ENCODE data around the gene CARS1.

Gene CARS1

DNA sequence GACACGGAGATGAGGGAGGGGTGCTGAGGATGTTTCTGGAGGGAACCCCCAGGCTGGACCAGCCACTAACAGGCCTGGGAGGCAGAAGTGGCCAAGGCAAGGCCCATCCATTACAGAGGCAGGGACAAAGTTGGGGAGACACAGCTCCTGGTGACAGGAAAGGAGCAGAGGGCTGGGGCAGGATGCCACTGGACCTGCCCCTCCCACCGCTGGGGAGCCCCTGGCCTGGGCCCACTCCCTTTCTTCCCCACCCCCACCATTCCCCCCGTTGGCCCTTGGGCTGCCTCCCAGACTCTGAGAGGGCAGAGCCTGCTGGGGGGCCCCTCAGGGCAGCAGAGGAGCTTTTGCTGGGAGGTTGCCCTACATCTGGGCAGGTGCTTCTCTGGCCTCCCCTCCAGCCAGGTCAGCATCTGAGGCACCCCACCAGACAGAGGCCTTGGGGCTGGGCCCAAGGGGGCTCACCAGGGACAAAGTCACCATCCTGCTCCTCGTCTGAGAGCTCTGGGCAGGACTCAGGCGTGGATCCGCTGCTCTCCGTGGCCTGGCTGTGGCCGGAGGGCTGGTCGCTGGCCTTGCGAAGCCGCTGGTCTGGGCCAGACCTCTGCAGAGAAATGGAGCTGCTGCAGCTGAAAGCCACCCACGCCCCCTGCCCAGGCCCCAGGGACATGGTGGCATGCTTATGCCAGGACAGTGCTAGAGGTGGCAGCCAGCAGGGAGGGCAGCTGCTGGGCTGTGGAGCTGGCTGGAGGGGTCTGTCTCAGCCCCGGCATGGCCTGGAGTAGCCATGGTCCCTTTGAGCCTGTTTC is 33.1 kb upstream of the CARS1 start:
- no peak overlapping the region for H3K27ac Mint-ChIP-seq
- TF ChIP-seq, protein P1, sequence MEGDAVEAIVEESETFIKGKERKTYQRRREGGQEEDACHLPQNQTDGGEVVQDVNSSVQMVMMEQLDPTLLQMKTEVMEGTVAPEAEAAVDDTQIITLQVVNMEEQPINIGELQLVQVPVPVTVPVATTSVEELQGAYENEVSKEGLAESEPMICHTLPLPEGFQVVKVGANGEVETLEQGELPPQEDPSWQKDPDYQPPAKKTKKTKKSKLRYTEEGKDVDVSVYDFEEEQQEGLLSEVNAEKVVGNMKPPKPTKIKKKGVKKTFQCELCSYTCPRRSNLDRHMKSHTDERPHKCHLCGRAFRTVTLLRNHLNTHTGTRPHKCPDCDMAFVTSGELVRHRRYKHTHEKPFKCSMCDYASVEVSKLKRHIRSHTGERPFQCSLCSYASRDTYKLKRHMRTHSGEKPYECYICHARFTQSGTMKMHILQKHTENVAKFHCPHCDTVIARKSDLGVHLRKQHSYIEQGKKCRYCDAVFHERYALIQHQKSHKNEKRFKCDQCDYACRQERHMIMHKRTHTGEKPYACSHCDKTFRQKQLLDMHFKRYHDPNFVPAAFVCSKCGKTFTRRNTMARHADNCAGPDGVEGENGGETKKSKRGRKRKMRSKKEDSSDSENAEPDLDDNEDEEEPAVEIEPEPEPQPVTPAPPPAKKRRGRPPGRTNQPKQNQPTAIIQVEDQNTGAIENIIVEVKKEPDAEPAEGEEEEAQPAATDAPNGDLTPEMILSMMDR (IDR thresholded peaks at IDR 0.05; ENCODE audit: unreplicated experiment in 3 of 3) = no peak
- peaks cover 6% of the 10 kb centered on the region for H3K36me3 Mint-ChIP-seq (ENCODE audit: low read depth)
- no peak overlapping the region for H3K4me3 Mint-ChIP-seq
- H3K27me3 Mint-ChIP-seq (ENCODE audit: low read depth) = peaks cover 6% of the 10 kb centered on the region
- no peaks in the 10 kb centered on the region for H3K4me1 Mint-ChIP-seq
- no peaks in the 10 kb centered on the region for H3K9me3 Mint-ChIP-seq

DNA sequence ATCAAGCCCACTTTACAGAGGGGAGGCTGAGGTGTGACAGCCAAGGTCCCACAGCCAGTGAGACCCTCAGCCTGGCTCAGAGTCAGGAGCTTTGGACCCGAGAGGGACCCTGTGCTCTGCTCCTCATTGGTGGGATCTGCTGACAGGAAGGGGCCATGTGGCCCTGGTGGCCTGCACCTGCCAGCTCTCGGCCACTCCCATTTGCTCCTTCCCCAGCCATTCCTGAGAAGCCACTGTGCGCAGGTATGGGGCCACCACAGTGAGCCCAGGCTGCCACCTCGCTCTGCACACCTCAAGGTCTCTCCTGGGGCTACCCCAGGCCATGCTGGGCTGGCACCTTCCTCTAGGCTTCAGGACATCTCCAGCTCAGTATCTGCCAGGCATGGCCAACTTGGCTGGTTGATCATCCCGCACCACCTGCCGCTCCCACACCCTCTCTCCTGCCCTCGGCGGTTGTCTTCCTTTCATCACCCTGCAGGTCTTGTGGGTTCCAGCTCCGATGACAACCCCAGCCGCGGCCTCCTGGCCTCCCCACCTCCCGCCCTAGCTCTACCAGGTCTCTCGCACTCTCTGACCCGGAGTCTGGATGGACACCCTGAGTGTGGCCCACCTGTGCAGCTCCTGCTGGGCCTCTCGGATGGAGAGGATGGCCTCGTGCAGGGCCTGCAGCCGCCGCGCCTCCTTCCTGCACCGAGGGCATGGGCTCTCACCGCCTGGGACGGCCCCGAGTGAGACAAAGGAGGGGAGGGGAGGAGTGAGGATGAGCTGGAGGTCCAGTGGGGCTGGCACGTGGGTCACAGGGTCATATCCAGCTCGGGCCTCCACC is 32.2 kb upstream of the CARS1 start:
- TF ChIP-seq, protein P1 (IDR thresholded peaks at IDR 0.05; ENCODE audit: unreplicated experiment in 3 of 3) = no peak
- Mint-ChIP-seq H3K9me3 (no peaks in the 10 kb centered on the region), H3K36me3 (ENCODE audit: low read depth) (no peaks in the 10 kb centered on the region), H3K4me1 (no peaks in the 10 kb centered on the region), H3K27ac (no peak overlapping the region), H3K4me3 (no peak overlapping the region), H3K27me3 (ENCODE audit: low read depth) (peaks cover 11% of the 10 kb centered on the region)

DNA sequence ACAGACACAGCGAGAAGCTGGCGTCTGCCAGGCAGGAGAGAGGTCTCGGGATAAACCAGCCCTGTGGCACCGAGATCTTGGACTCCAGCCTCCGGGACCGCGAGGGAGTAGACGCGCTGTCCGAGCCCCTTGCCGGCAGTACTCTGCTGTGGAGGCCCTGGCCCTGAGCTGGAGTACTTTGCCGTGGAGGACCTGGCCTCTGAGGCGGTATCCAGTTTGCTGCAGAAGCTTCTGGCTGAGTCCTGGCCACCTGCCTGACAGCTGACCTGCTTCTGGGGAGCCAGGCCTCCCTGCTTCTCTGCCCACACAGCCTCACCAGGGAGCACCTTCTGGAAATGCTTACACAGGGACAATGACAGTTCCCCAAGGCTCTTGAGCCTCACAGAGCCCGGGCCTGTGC is 31.6 kb upstream of the CARS1 start:
- peaks cover 17% of the 10 kb centered on the region for H3K27me3 Mint-ChIP-seq (ENCODE audit: low read depth)
- H3K36me3 Mint-ChIP-seq (ENCODE audit: low read depth) = no peaks in the 10 kb centered on the region
- no peaks in the 10 kb centered on the region for H3K9me3 Mint-ChIP-seq
- TF ChIP-seq, protein P1 (IDR thresholded peaks at IDR 0.05; ENCODE audit: unreplicated experiment in 3 of 3) = no peak
- H3K4me3 Mint-ChIP-seq = no peak overlapping the region
- H3K4me1 Mint-ChIP-seq = no peaks in the 10 kb centered on the region
- H3K27ac Mint-ChIP-seq = no peak overlapping the region

DNA sequence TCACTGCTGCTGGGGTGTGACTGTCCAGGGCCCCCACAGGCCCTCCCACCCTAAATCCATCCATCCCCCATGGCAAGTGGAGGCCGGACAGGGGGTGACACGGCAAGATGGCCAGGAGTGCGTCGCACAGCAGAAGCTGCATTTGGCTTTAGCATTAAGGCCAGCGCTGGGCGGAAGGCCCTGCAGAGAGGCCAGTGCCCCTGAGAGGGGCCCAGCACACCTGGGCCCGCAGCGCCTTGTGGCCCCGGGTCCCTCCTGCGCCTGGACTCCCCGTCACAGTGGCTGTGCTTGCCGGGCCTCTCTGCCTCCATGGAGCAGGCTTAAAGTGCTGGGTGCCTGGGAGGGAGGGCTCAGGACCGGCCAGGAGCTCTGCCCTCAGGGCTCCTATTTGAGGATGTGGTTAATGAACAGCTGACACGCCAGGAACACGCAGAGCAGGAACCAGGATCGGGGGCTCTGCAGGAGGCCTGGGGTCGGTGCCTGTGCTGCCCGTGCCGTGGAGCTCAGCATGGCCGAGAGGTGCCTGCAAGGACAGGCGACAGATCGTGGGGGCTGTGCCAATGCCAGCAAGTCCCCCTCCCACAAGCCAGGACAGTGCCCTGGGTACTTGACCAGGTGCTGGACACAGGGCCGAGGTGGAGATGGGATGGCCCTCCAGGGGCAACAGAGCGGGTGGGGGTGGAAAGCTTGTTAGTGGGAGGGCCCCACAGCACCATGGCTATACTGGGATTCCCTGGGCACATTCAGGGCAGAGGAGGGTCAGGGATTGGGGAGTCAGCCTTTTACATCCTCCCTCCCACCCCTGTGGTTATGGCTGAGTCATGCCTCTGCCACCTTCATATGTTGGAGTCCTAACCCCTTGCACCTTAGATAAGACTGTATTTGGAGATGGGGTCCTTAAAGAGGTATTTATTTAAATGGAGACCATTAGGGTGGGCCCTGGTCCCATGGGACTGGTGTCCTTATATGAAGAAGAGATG is 30.9 kb upstream of the CARS1 start:
- Mint-ChIP-seq H3K27ac (no peak overlapping the region), H3K27me3 (ENCODE audit: low read depth) (peaks cover 17% of the 10 kb centered on the region), H3K9me3 (no peaks in the 10 kb centered on the region), H3K4me3 (no peak overlapping the region), H3K4me1 (no peaks in the 10 kb centered on the region), H3K36me3 (ENCODE audit: low read depth) (no peaks in the 10 kb centered on the region)
- TF ChIP-seq, protein P1 (IDR thresholded peaks at IDR 0.05; ENCODE audit: unreplicated experiment in 3 of 3) = no peak

DNA sequence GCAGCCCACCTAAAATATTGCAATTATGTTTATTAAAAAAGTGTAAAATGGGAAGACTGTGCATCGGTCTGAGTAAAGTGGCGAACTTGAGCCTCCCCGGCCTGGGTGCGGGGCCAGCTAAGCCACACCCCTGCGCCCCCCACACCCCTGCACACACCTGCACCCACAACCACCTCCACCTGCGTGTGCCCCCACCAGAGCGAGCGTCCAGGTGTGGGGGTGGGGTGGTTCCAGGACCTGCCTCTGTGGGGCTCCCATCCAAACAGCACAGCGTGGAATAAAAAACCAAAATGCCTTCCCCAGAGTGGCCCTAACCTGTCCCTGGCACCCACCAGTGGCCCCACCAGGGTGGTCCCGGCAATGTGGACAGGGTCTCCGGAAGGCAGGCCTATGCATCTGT is 30.1 kb upstream of the CARS1 start:
- Mint-ChIP-seq H3K4me3 (no peak overlapping the region), H3K4me1 (no peaks in the 10 kb centered on the region), H3K27me3 (ENCODE audit: low read depth) (peaks cover 21% of the 10 kb centered on the region), H3K9me3 (no peaks in the 10 kb centered on the region), H3K27ac (no peak overlapping the region), H3K36me3 (ENCODE audit: low read depth) (no peaks in the 10 kb centered on the region)
- TF ChIP-seq, protein P1 (IDR thresholded peaks at IDR 0.05; ENCODE audit: unreplicated experiment in 3 of 3) = no peak
